PC-9 (cell line): ENCODE results near the gene SORCS2. TPM values are rescaled to one million over a fixed set of nuclear protein-coding genes. Genes with fewer than 3 reads are reported as not detected.

ENCODE experiments used
- BruUV-seq: library from RNA; stranded (reverse); fragments of 400-500 nt; replicated peaks from 2 replicates; lab custom pipeline; 2021; lab: Mats Ljungman, UMichigan
- CTCF ChIA-PET: fragments of 300-600 bp; sonication (Branson Sonifier 250); formaldehyde crosslinking; loops from one replicate; lab custom pipeline; 2022; ENCODE audit warnings: antibody characterized with exemption; lab: Charles Lee
- POLR2A ChIA-PET: fragments of 300-600 bp; sonication (Branson Sonifier 250); formaldehyde crosslinking; loops from one replicate; lab custom pipeline; 2022; ENCODE audit warnings: antibody characterized with exemption; ENCODE audit not compliant: unreplicated experiment; lab: Charles Lee
- DNase-seq, 2 experiments: peaks; one replicate each; pipeline versions ENCODE4 v3.0.0 to v3.0.0-alpha.2; 2015 to 2022; ENCODE audit warnings: mixed read lengths in 1 of 2
- H2AFZ ChIP-seq: fragments of 200-600 bp; sonication (generic); 2 replicates; pipeline ENCODE4 v1.8.1; 2017; ENCODE audit warnings: antibody characterized with exemption
- H3F3A ChIP-seq: fragments of 200-600 bp; sonication (generic); 2 replicates; pipeline ENCODE4 v1.8.1; 2017; ENCODE audit warnings: antibody characterized with exemption, mild to moderate bottlenecking, low read depth; ENCODE audit not compliant: insufficient read depth
- H3K27ac ChIP-seq: fragments of 200-600 bp; sonication (generic); 2 replicates; pipeline ENCODE4 v1.6.1; 2016; ENCODE audit warnings: mixed run types
- H3K27me3 ChIP-seq: fragments of 200-600 bp; sonication (generic); 2 replicates; pipeline ENCODE4 v1.6.1; 2016; ENCODE audit warnings: low read depth, mixed run types; ENCODE audit not compliant: insufficient read depth
- H3K36me3 ChIP-seq: fragments of 200-600 bp; sonication (generic); 2 replicates; pipeline ENCODE4 v1.6.1; 2016; ENCODE audit warnings: low read depth, mixed run types
- H3K4me1 ChIP-seq: fragments of 200-600 bp; sonication (generic); replicated peaks from 2 replicates; pipeline ENCODE4 v1.6.1; 2016; ENCODE audit warnings: mixed run types; ENCODE audit not compliant: insufficient read depth
- H3K4me2 ChIP-seq: fragments of 200-600 bp; sonication (generic); 2 replicates; pipeline ENCODE4 v1.6.1; 2017; ENCODE audit warnings: mixed run types
- H3K4me3 ChIP-seq: fragments of 200-600 bp; sonication (generic); 2 replicates; pipeline ENCODE4 v1.6.1; 2016; ENCODE audit warnings: mixed run types
- H3K79me2 ChIP-seq: fragments of 200-600 bp; sonication (generic); 2 replicates; pipeline ENCODE4 v1.6.1; 2017; ENCODE audit warnings: low read depth, mixed run types
- H3K9me2 ChIP-seq: fragments of 200-600 bp; sonication (generic); 2 replicates; pipeline ENCODE4 v1.8.1; 2017; ENCODE audit warnings: mild to moderate bottlenecking; ENCODE audit not compliant: insufficient read depth
- H3K9me3 ChIP-seq: fragments of 200-600 bp; sonication (generic); 2 replicates; pipeline ENCODE4 v1.8.1; 2016; ENCODE audit warnings: low read depth; ENCODE audit not compliant: insufficient read depth
- H4K20me1 ChIP-seq: fragments of 200-600 bp; sonication (generic); 2 replicates; pipeline ENCODE4 v1.8.1; 2017; ENCODE audit not compliant: insufficient read depth
- EZH2 ChIP-seq: fragments of 200-600 bp; sonication (generic); IDR thresholded peaks from 2 replicates; pipeline ENCODE4 v1.8.0; 2017; ENCODE audit warnings: antibody characterized with exemption, low read depth
- intact Hi-C: fragments of 100-400 bp; cut with micrococcal nuclease; formaldehyde crosslinking; loops from one replicate; pipeline ENCODE4 v1.10.0; 2022; ENCODE audit not compliant: unreplicated experiment
- total RNA-seq: library from RNA; stranded (reverse); gene quantifications from 2 replicates; pipeline ENCODE4 v1.2.3, GENCODE V29; 2021
- TF ChIP-seq, protein P1 (sequence below): fragments of 200-600 bp; sonication (generic); conservative IDR thresholded peaks from 2 replicates; pipeline ENCODE4 v1.6.1; 2017; ENCODE audit warnings: mixed run types, antibody characterized with exemption, mild to moderate bottlenecking, moderate library complexity

The SORCS2 gene
- total RNA-seq, 1 experiment from 2014 or later: 25.8 TPM

DNA sequence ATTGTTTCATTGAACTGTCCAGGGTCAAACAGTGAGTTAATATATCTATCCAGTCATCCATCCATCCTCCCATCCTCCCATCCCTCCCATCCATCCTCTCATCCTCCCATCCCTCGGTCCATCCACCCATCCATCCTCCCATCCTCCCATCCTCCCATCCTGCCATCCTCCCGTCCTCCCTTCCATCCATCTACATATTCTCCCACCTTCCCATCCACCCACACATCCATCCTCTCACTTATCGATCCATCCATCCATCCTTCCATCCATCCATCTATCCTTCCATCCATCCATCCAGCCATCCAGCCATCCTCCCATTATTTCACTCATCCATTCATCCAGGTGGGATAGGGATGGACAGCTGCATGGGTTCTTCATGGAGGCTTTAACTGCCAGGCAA lies 277.8 kb downstream of the SORCS2 start:
- DNase-seq: no peak
- BruUV-seq: no TSS peak
- intact Hi-C loops: no loop called here
- Histone ChIP-seq H3K4me1 (no peaks in the 10 kb centered on the region), H2AFZ (no peak overlapping the region), H3K36me3 (no peaks in the 10 kb centered on the region), H3K9me2 (no peaks in the 10 kb centered on the region), H3K9me3 (no peaks in the 10 kb centered on the region), H3F3A (no peaks in the 10 kb centered on the region), H3K4me3 (no peak overlapping the region), H3K27ac (no peak overlapping the region), H4K20me1 (no peaks in the 10 kb centered on the region), H3K27me3 (no peaks in the 10 kb centered on the region), H3K4me2 (no peak overlapping the region), H3K79me2 (no peaks in the 10 kb centered on the region)
- ChIA-PET CTCF (no interaction called here), POLR2A (no interaction called here)
- TF ChIP-seq EZH2: no peak

DNA sequence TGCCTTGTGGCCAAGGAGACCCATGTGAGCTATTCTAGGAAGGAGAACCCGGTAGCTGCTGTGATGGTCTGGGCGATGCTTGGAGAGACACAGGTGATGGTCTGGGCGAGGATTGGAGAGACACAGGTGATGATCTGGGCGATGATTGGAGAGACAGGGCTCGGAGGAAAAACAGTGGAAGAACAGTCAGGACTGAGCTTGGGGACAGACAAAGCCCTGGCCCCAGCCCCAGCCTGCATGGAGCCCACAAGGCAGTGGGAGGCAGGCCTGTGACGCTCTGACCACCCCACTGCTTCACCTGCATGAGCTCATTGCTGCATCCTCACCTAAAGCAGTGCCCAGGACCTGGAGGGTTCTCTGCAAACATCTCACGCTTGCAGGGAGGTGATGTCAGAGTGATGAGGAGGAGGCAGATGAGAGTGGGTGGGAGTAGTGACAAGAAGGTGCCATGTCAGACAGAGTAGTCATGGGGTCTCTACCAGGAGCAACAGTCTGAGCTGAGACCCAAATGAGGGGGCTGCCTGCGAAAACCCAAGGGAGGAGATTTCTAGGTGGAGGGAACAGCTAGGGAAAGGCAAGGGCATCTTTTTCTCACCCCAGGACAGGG lies 278.3 kb downstream of the SORCS2 start:
- no peaks in the 10 kb centered on the region for H3K4me1 ChIP-seq
- ChIA-PET POLR2A (no interaction called here), CTCF (no interaction called here)
- no peak for DNase-seq
- no peaks in the 10 kb centered on the region for H3F3A ChIP-seq
- no peak overlapping the region for H3K4me2 ChIP-seq
- H3K27me3 ChIP-seq: no peaks in the 10 kb centered on the region
- intact Hi-C loops: no loop called here
- no peak overlapping the region for H2AFZ ChIP-seq
- TF ChIP-seq, protein P1, sequence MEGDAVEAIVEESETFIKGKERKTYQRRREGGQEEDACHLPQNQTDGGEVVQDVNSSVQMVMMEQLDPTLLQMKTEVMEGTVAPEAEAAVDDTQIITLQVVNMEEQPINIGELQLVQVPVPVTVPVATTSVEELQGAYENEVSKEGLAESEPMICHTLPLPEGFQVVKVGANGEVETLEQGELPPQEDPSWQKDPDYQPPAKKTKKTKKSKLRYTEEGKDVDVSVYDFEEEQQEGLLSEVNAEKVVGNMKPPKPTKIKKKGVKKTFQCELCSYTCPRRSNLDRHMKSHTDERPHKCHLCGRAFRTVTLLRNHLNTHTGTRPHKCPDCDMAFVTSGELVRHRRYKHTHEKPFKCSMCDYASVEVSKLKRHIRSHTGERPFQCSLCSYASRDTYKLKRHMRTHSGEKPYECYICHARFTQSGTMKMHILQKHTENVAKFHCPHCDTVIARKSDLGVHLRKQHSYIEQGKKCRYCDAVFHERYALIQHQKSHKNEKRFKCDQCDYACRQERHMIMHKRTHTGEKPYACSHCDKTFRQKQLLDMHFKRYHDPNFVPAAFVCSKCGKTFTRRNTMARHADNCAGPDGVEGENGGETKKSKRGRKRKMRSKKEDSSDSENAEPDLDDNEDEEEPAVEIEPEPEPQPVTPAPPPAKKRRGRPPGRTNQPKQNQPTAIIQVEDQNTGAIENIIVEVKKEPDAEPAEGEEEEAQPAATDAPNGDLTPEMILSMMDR: no peak
- TF ChIP-seq EZH2: no peak
- BruUV-seq: no TSS peak
- H3K36me3 ChIP-seq: no peaks in the 10 kb centered on the region
- H3K27ac ChIP-seq: no peak overlapping the region
- no peaks in the 10 kb centered on the region for H3K79me2 ChIP-seq
- H3K9me2 ChIP-seq: no peaks in the 10 kb centered on the region
- H4K20me1 ChIP-seq: no peaks in the 10 kb centered on the region
- H3K4me3 ChIP-seq: no peak overlapping the region
- no peaks in the 10 kb centered on the region for H3K9me3 ChIP-seq

DNA sequence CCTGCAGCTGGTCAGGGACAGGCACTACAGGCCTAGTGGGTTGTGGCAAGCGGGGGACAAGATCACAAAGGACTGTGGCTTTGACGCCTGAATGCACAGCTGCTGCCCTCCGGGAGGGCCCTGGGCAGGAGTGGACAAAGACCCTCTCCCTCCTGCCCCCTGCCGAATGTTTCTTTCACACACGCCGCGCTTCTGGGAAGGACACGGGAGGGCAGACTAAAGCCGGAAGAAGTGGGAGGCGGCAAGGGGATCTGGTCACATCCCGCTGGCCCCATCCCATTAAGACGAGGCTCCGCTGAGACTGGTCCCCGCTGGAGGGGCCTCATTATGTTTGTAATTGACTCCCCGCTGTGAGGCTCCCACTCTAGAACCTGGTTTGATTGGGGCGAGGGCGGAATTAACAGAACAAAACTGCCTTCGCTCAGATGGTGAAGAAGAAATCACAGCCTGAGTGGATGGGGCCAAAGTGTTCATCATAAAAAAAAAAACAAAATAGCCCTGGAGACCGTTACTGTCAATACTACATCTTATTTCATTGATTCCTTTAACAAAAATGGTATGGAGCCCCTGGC lies 280.2 kb downstream of the SORCS2 start:
- Histone ChIP-seq H3K36me3 (no peaks in the 10 kb centered on the region), H3K9me2 (no peaks in the 10 kb centered on the region), H3K4me3 (no peak overlapping the region), H3K27me3 (no peaks in the 10 kb centered on the region), H3K4me1 (no peaks in the 10 kb centered on the region), H3F3A (no peaks in the 10 kb centered on the region), H3K9me3 (no peaks in the 10 kb centered on the region), H3K79me2 (no peaks in the 10 kb centered on the region), H3K27ac (no peak overlapping the region), H3K4me2 (no peak overlapping the region), H4K20me1 (no peaks in the 10 kb centered on the region), H2AFZ (no peak overlapping the region)
- intact Hi-C loops: no loop called here
- CTCF ChIA-PET: no interaction called here
- BruUV-seq: no TSS peak
- no peak for DNase-seq
- no peak for TF ChIP-seq EZH2
- TF ChIP-seq, protein P1: no peak
- POLR2A ChIA-PET: no interaction called here

DNA sequence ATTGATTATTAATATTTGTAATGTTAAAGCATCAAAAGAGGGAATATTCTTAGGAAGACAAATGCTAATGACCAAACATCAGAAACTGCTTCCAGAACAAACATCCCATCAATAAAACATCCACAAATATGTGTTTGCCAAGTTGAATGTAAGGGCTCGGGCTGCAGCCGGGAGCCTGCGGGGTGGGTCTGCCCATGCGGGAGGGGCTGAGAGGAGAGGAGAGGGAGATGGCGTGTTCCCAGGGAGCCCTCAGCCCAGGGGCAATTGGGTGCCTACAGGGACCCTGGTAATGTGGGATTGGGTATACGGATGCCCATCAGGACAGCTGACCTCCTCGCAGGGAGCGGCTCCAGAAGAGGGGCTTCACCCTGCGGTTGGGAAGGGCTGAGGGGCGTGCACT lies 280.7 kb downstream of the SORCS2 start:
- Histone ChIP-seq H3K4me3 (no peak overlapping the region), H3K4me2 (no peak overlapping the region), H3K79me2 (no peaks in the 10 kb centered on the region), H3K27ac (no peak overlapping the region), H3K4me1 (no peaks in the 10 kb centered on the region), H4K20me1 (no peaks in the 10 kb centered on the region), H3K9me3 (no peaks in the 10 kb centered on the region), H3F3A (no peaks in the 10 kb centered on the region), H3K9me2 (no peaks in the 10 kb centered on the region), H2AFZ (no peak overlapping the region), H3K27me3 (no peaks in the 10 kb centered on the region), H3K36me3 (no peaks in the 10 kb centered on the region)
- POLR2A ChIA-PET: no interaction called here
- no peak for TF ChIP-seq EZH2
- TF ChIP-seq, protein P1: no peak
- CTCF ChIA-PET: no interaction called here
- no peak for DNase-seq
- intact Hi-C loops: no loop called here
- no TSS peak for BruUV-seq
